Measurements from ENCODE around the gene SLC25A13.

The SLC25A13 gene

DNA sequence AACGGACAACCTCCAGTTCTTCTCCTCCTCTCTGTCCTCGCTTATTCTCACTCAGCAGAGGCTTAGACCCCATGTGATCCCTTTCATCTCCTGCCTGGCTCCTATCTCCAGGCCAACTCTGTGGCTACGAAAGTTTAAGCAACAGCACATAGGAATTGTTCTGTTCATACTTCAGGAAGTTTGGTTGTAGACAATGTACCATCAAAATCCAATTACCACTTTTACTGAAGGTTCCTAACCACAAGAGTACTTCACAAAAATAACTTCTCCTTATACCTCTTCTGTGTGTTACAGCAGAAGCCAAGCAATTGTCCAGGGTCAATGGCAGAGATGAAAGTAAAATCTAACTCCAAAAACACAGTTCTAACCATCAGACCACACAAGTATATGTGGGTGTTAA lies 80.0 kb downstream of the SLC25A13 start:
- TF ChIP-seq TAF1 (IDR thresholded peaks at IDR 0.05; ENCODE audit: borderline replicate concordance, insufficient read depth, low read length) (no peak), SIN3A (IDR thresholded peaks at IDR 0.05; ENCODE audit: borderline replicate concordance, insufficient read depth, low read length) (no peak), POLR2AphosphoS5 (IDR thresholded peaks at IDR 0.05; ENCODE audit: low read depth, low read length) (no peak), FOXP2 (optimal IDR thresholded peaks at IDR 0.05; ENCODE audit: borderline replicate concordance, extremely low read depth, extremely low read length, insufficient read depth) (no peak)
- TF ChIP-seq, protein P1, sequence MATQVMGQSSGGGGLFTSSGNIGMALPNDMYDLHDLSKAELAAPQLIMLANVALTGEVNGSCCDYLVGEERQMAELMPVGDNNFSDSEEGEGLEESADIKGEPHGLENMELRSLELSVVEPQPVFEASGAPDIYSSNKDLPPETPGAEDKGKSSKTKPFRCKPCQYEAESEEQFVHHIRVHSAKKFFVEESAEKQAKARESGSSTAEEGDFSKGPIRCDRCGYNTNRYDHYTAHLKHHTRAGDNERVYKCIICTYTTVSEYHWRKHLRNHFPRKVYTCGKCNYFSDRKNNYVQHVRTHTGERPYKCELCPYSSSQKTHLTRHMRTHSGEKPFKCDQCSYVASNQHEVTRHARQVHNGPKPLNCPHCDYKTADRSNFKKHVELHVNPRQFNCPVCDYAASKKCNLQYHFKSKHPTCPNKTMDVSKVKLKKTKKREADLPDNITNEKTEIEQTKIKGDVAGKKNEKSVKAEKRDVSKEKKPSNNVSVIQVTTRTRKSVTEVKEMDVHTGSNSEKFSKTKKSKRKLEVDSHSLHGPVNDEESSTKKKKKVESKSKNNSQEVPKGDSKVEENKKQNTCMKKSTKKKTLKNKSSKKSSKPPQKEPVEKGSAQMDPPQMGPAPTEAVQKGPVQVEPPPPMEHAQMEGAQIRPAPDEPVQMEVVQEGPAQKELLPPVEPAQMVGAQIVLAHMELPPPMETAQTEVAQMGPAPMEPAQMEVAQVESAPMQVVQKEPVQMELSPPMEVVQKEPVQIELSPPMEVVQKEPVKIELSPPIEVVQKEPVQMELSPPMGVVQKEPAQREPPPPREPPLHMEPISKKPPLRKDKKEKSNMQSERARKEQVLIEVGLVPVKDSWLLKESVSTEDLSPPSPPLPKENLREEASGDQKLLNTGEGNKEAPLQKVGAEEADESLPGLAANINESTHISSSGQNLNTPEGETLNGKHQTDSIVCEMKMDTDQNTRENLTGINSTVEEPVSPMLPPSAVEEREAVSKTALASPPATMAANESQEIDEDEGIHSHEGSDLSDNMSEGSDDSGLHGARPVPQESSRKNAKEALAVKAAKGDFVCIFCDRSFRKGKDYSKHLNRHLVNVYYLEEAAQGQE (IDR thresholded peaks at IDR 0.05; ENCODE audit: insufficient read depth in 1 of 2, low read depth in 2 of 2, low read length in 2 of 2): no peak

DNA sequence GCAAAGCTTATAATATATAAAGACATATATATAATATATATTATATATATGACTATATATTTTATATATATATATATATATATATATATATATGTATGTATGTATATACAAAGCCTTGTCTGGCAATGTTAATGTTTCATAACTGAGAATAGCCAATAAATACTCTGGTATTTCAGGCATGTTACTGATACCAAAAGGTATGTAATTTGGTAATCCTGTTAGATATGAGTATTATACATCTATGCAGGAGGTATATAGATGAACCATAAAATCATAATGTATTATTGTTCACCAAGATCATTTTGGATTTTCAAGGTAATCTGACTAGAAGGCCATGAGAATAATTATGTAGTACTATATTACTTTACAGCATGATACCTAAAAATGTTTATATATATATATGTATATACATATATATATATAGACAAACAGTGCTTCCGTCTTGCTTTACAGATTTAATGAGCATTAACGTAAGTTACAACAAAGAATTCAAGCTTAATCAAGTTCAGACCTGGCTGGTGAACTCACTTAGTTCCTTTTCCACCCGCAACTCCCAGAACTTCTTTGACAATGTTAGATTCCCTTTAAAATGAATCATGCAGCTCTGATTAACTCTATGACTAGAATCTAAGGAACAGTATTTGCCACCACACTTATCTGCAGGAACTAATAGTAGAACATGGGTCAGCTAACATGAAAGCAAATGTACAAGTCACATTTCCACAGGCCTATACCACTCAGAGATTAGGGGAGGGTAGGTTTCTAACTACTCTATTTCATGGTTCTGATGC lies 82.7 kb downstream of the SLC25A13 start:
- TF ChIP-seq TAF1 (IDR thresholded peaks at IDR 0.05; ENCODE audit: borderline replicate concordance, insufficient read depth, low read length) (no peak), FOXP2 (optimal IDR thresholded peaks at IDR 0.05; ENCODE audit: borderline replicate concordance, extremely low read depth, extremely low read length, insufficient read depth) (no peak), SIN3A (IDR thresholded peaks at IDR 0.05; ENCODE audit: borderline replicate concordance, insufficient read depth, low read length) (no peak), POLR2AphosphoS5 (IDR thresholded peaks at IDR 0.05; ENCODE audit: low read depth, low read length) (no peak)
- TF ChIP-seq, protein P1 (IDR thresholded peaks at IDR 0.05; ENCODE audit: insufficient read depth in 1 of 2, low read depth in 2 of 2, low read length in 2 of 2): no peak

DNA sequence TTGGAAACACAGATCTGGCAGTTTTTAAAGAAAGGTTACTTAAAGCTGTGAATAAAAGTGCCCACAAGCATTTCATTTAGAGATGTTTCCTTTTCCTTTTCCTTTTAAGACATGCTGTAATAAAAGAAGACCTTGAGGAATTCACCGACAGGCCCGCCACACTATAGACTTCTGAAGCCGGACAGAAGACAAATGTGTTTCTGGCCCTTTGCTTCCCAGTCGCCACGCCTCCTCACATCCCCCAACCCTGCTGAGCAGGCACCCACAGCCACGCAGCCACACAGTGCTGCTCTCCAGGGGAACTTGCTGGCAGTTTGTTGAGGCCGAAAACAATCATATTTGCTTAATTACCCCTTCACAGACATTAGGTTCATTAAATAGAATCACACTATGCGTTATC lies 83.4 kb downstream of the SLC25A13 start:
- TF ChIP-seq, protein P1 (IDR thresholded peaks at IDR 0.05; ENCODE audit: insufficient read depth in 1 of 2, low read depth in 2 of 2, low read length in 2 of 2): no peak
- no peak for TF ChIP-seq FOXP2 (optimal IDR thresholded peaks at IDR 0.05; ENCODE audit: borderline replicate concordance, extremely low read depth, extremely low read length, insufficient read depth)
- TF ChIP-seq POLR2AphosphoS5 (IDR thresholded peaks at IDR 0.05; ENCODE audit: low read depth, low read length): no peak
- TF ChIP-seq TAF1 (IDR thresholded peaks at IDR 0.05; ENCODE audit: borderline replicate concordance, insufficient read depth, low read length): no peak
- no peak for TF ChIP-seq SIN3A (IDR thresholded peaks at IDR 0.05; ENCODE audit: borderline replicate concordance, insufficient read depth, low read length)

DNA sequence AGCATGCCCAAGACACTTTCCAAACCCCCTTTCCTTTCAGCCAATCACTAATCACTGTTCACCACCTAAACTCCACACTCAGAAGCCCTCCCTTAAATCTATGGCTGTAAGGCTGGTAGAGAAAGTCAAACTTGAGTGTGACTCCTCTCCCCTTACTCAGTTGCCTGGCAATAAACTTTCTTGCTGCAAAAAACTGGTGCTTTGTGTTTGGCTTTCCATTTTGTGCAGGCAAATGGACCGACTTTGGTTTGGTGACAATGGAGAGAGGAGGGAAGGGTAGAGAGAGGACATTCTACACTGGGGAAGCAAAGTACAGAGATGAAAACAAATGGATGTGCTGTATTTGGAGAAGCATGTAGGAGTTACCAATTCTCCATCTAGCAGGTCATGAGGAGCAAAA lies 84.9 kb downstream of the SLC25A13 start:
- no peak for TF ChIP-seq TAF1 (IDR thresholded peaks at IDR 0.05; ENCODE audit: borderline replicate concordance, insufficient read depth, low read length)
- TF ChIP-seq, protein P1 (IDR thresholded peaks at IDR 0.05; ENCODE audit: insufficient read depth in 1 of 2, low read depth in 2 of 2, low read length in 2 of 2): no peak
- no peak for TF ChIP-seq POLR2AphosphoS5 (IDR thresholded peaks at IDR 0.05; ENCODE audit: low read depth, low read length)
- no peak for TF ChIP-seq FOXP2 (optimal IDR thresholded peaks at IDR 0.05; ENCODE audit: borderline replicate concordance, extremely low read depth, extremely low read length, insufficient read depth)
- no peak for TF ChIP-seq SIN3A (IDR thresholded peaks at IDR 0.05; ENCODE audit: borderline replicate concordance, insufficient read depth, low read length)

Data from PFSK-1 (cell line).